HEK293T (cell line): ENCODE results near the gene SPATS2L.

Experiments used
- CTCF ChIA-PET: fragments of 350-600 bp; formaldehyde crosslinking; extraction: SDS; loops from one replicate; lab custom pipeline; 2021; ENCODE audit warnings: antibody characterized with exemption, inconsistent platforms; lab: Yijun Ruan, JAX
- POLR2A ChIA-PET: fragments of 350-600 bp; formaldehyde crosslinking; extraction: SDS; loops from one replicate; lab custom pipeline; 2020; ENCODE audit warnings: antibody characterized with exemption, inconsistent platforms; lab: Yijun Ruan, JAX
- DNase-seq: peaks from one replicate; pipeline ENCODE4 v3.0.0; 2012; ENCODE audit warnings: mixed read lengths; ENCODE audit errors: extremely low spot score
- ARNT ChIP-seq: fragments of 450-650 bp; IDR thresholded peaks from 2 replicates; pipeline ENCODE4 v1.6.1; 2017; ENCODE audit warnings: mild to moderate bottlenecking
- BHLHE40 ChIP-seq: fragments of 450-650 bp; IDR thresholded peaks from 2 replicates; pipeline ENCODE4 v1.6.1; 2016; ENCODE audit warnings: mild to moderate bottlenecking, moderate library complexity, borderline replicate concordance
- CTBP1 ChIP-seq: fragments of 450-650 bp; IDR thresholded peaks from 2 replicates; pipeline ENCODE4 v1.6.1; 2016; ENCODE audit warnings: borderline replicate concordance
- ELF4 ChIP-seq: fragments of 450-650 bp; IDR thresholded peaks from 2 replicates; pipeline ENCODE4 v1.6.1; 2017; ENCODE audit warnings: antibody characterized with exemption
- FOXA1 ChIP-seq: fragments of 450-650 bp; IDR thresholded peaks from 2 replicates; pipeline ENCODE4 v1.6.1; 2016; ENCODE audit warnings: mild to moderate bottlenecking
- FOXK2 ChIP-seq: fragments of 450-650 bp; IDR thresholded peaks from 2 replicates; pipeline ENCODE4 v1.6.1; 2016; ENCODE audit warnings: mild to moderate bottlenecking
- FOXM1 ChIP-seq: fragments of 450-650 bp; IDR thresholded peaks from 2 replicates; pipeline ENCODE4 v1.6.1; 2017; ENCODE audit warnings: mild to moderate bottlenecking, borderline replicate concordance
- HDGF ChIP-seq: fragments of 450-650 bp; IDR thresholded peaks from 2 replicates; pipeline ENCODE4 v1.6.1; 2017; ENCODE audit warnings: antibody characterized with exemption, borderline replicate concordance
- L3MBTL2 ChIP-seq: fragments of 450-650 bp; conservative IDR thresholded peaks from 2 replicates; pipeline ENCODE4 v1.6.1; 2016; ENCODE audit warnings: mild to moderate bottlenecking
- LEF1 ChIP-seq: fragments of 450-650 bp; IDR thresholded peaks from 2 replicates; pipeline ENCODE4 v1.6.1; 2017; ENCODE audit warnings: mild to moderate bottlenecking, borderline replicate concordance
- NFRKB ChIP-seq: fragments of 450-650 bp; IDR thresholded peaks from 2 replicates; pipeline ENCODE4 v1.6.1; 2016; ENCODE audit warnings: mild to moderate bottlenecking, moderate library complexity
- SP1 ChIP-seq: fragments of 450-650 bp; IDR thresholded peaks from 2 replicates; pipeline ENCODE4 v1.6.1; 2017
- SUZ12 ChIP-seq: fragments of 450-650 bp; IDR thresholded peaks from 2 replicates; pipeline ENCODE4 v1.6.1; 2016; ENCODE audit warnings: mild to moderate bottlenecking
- TARDBP ChIP-seq: fragments of 450-650 bp; IDR thresholded peaks from 2 replicates; pipeline ENCODE4 v1.6.1; 2016
- ZNF384 ChIP-seq: fragments of 450-650 bp; IDR thresholded peaks from 2 replicates; pipeline ENCODE4 v1.6.1; 2016
- TF ChIP-seq, protein P1 (sequence below): fragments of 450-650 bp; IDR thresholded peaks from 2 replicates; pipeline ENCODE4 v1.6.1; 2016

The SPATS2L gene

DNA sequence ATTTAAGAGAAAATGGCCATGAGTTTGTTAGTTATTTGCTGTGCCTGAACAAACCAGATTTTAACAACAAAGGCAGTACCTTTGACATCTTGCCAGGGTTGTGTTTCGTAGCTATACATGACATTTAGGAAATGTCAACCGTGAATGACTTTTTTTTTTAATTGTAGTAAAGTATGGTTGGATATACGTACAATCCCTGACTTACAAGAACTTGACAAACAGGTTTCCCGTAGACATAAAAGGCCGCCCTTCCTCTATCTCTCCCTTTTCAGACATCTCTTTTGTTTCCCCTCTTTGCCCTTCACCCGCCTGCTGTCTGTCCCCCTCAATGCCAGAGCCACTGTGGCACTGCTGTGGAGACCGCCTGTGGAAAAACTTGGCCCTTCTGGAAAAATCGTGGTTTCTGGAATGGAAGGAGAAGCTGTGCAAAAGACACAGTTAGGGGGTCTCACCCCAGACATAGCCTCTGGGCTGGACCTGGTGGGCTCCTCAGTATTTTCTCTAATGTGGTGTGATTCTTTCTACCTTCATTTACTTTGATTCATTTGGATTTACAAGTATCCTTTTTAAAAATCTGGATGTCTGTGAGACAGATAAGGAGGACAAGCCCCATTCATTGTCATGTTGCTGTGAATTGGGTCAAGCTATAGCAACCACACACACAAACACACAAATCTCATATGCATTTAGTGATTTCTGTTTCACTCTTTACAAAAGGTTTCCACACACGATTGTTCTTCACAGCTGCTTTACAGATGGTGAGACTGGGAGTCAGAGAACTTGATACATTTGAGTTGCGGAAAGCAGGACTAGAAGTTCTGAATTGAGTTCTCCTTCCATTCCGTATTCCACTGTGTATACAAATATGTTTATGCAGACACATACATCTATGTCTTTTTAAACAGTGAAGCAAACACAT is 48.6 kb downstream of the SPATS2L start:
- no peak for TF ChIP-seq HDGF
- POLR2A ChIA-PET, result interaction anchor here (0.6 kb wide), 1 partner anchor 1043 kb away, joined by 4 read pairs; no protein-coding TSS in a partner anchor
- DNase-seq, result no peak
- CTCF ChIA-PET, result interaction anchor here (0.6 kb wide), 1 partner anchor 124 kb away, joined by 6 read pairs; no protein-coding TSS in a partner anchor

GRCh38 chr2:200356321-200356720 is 49.8 kb downstream of the SPATS2L start:
- CTCF ChIA-PET, result no interaction called here
- DNase-seq, result no peak
- POLR2A ChIA-PET, result no interaction called here
- TF ChIP-seq SP1 (no peak), TARDBP (no peak), ARNT (no peak), SUZ12 (no peak), ELF4 (no peak), FOXA1 (no peak), BHLHE40 (no peak), HDGF (no peak), ZNF384 (no peak), LEF1 (no peak), FOXK2 (no peak), CTBP1 (no peak), L3MBTL2 (no peak), FOXM1 (no peak)
- TF ChIP-seq, protein P1, sequence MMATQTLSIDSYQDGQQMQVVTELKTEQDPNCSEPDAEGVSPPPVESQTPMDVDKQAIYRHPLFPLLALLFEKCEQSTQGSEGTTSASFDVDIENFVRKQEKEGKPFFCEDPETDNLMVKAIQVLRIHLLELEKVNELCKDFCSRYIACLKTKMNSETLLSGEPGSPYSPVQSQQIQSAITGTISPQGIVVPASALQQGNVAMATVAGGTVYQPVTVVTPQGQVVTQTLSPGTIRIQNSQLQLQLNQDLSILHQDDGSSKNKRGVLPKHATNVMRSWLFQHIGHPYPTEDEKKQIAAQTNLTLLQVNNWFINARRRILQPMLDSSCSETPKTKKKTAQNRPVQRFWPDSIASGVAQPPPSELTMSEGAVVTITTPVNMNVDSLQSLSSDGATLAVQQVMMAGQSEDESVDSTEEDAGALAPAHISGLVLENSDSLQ, result no peak

- no peak for TF ChIP-seq BHLHE40
- TF ChIP-seq, protein P1, result 0 out of 2 replicates have a peak, but pooled peaks have one; percentile 33
- DNase-seq, result no peak
- CTCF ChIA-PET, result no interaction called here
- POLR2A ChIA-PET, result no interaction called here
Observed at GRCh38 chr2:200356857-200357384, 50.4 kb downstream of the SPATS2L start.

DNA sequence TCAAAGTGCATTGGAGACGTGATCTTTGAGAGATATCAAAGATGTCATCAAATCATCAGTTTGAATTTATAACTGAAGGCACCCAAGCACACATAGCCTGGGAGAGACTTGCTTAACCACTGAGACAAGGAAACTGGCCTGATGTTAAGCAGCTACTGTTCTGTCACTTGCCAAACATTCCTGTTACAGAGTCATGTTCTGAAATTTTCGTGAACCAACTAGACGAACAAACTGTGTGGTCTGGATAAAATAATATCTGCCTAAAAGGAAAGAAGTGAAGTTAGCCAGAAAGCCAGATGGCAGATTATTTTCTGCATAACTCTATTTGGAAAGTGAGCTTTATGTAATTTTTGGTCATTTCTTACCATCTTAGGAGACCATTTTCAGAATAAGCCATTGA is 51.4 kb downstream of the SPATS2L start:
- POLR2A ChIA-PET, result no interaction called here
- TF ChIP-seq ELF4 (no peak), CTBP1 (no peak), SUZ12 (no peak), SP1 (no peak), L3MBTL2 (no peak)
- TF ChIP-seq, protein P1, result no peak

DNA sequence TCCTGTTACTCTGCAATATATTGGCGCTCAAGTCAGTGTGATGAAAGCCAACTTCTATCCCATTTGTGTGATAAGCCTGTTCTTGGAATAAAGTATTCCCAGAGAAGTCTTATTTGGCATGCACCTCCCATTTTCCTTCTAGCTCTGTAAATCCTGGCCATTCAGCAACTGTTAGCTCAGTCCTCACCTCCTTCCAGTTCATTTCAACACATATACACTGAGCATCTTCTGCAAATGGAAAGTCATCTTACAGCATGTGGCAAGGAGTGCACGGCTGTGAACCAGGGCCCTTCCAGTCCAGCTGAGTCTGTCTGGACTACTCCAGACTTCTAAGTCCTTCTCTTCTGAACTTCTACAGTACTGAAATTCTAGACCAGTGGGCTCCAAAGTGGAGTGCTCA is 53.1 kb downstream of the SPATS2L start:
- TF ChIP-seq BHLHE40, result no peak
- TF ChIP-seq LEF1, result no peak
- no peak for TF ChIP-seq FOXK2
- TF ChIP-seq FOXM1, result no peak
- TF ChIP-seq TARDBP, result no peak
- no peak for TF ChIP-seq SP1
- no peak for TF ChIP-seq ARNT
- TF ChIP-seq NFRKB, result no peak
- TF ChIP-seq ELF4, result no peak
- TF ChIP-seq ZNF384, result no peak
- no peak for TF ChIP-seq HDGF
- TF ChIP-seq L3MBTL2, result no peak
- TF ChIP-seq FOXA1, result no peak
- no peak for TF ChIP-seq CTBP1
- TF ChIP-seq, protein P1, result no peak
- no peak for TF ChIP-seq SUZ12
- no peak for DNase-seq
- ChIA-PET CTCF (no interaction called here), POLR2A (no interaction called here)

More for the DNA sequence above, 51.4 kb downstream of the SPATS2L start:
- DNase-seq, result no peak
- CTCF ChIA-PET, result no interaction called here

- ChIA-PET POLR2A (no interaction called here), CTCF (no interaction called here)
- TF ChIP-seq L3MBTL2, result no peak
- TF ChIP-seq ARNT, result no peak
- TF ChIP-seq FOXK2, result no peak
- TF ChIP-seq SP1, result no peak
- TF ChIP-seq SUZ12, result no peak
- no peak for TF ChIP-seq CTBP1
- TF ChIP-seq HDGF, result no peak
- TF ChIP-seq, protein P1, result no peak
- TF ChIP-seq TARDBP, result no peak
- no peak for TF ChIP-seq BHLHE40
- no peak for TF ChIP-seq FOXA1
- TF ChIP-seq ELF4, result no peak
- TF ChIP-seq ZNF384, result no peak
- no peak for TF ChIP-seq FOXM1
- TF ChIP-seq LEF1, result no peak
- no peak for TF ChIP-seq NFRKB
- DNase-seq, result no peak
Observed at GRCh38 chr2:200360364-200360763, 53.9 kb downstream of the SPATS2L start.
